Uterus (tissue), 4 donors: ENCODE data around the gene IGLON5. TPM values are rescaled to one million over a fixed set of nuclear protein-coding genes. Genes with fewer than 3 reads are reported as not detected.

Experiments
- DNase-seq, 2 donors: peaks; one replicate each; pipeline ENCODE4 v3.0.0-alpha.2; 2019 to 2020
- H3K27ac ChIP-seq, 2 donors: fragments of 200-600 bp; sonication (generic); 1 replicate in 1 of 2; 2 replicates in 1 of 2; pipeline ENCODE4 v1.5.1; 2016 to 2018
- H3K27me3 ChIP-seq, 2 donors: fragments of 200-600 bp; sonication (generic); one replicate each; pipeline ENCODE4 v1.5.1; 2018 to 2019; ENCODE audit warnings: control low read depth in 1 of 2
- H3K36me3 ChIP-seq, 2 donors: fragments of 200-600 bp; sonication (generic); one replicate each; pipeline ENCODE4 v1.5.1; 2019; ENCODE audit warnings: control low read depth in 1 of 2
- H3K4me1 ChIP-seq, 2 donors: fragments of 200-600 bp; sonication (generic); one replicate each; pipeline ENCODE4 v1.5.1; 2018 to 2019; ENCODE audit warnings: control low read depth in 1 of 2
- H3K4me3 ChIP-seq, 2 donors: fragments of 200-600 bp; sonication (generic); 1 replicate in 1 of 2; 2 replicates in 1 of 2; pipeline ENCODE4 v1.5.1; 2018 to 2019; ENCODE audit warnings: mild to moderate bottlenecking in 1 of 2
- H3K9me3 ChIP-seq, 2 donors: fragments of 200-600 bp; sonication (generic); one replicate each; pipeline ENCODE4 v1.5.1; 2019; ENCODE audit warnings: control low read depth in 1 of 2
- CTCF ChIP-seq, 4 experiments: fragments of 200-600 bp in 2 of 4; fragments of 450-650 bp in 2 of 4; sonication (generic) in 2 of 4; IDR thresholded peaks; one replicate each; pipeline ENCODE4 v1.5.1; 2016 to 2019; ENCODE audit warnings: antibody characterized with exemption in 4 of 4, mild to moderate bottlenecking in 2 of 4, moderate library complexity in 1 of 4
- POLR2A ChIP-seq, 2 donors: fragments of 450-650 bp; IDR thresholded peaks; one replicate each; pipeline ENCODE4 v1.6.1; 2016; ENCODE audit warnings: antibody characterized with exemption in 2 of 2, mild to moderate bottlenecking in 1 of 2, moderate library complexity in 1 of 2
- intact Hi-C: fragments of 100-400 bp; cut with DNase I; formaldehyde crosslinking; loops from one replicate; pipeline ENCODE4 v1.15.1; 2023; ENCODE audit warnings: low total_unique reads
- total RNA-seq, 4 donors: library from RNA; depleted of rRNA in 3 of 4; stranded (reverse); fragments of >200 nt in 3 of 4; gene quantifications; one replicate each; pipeline versions ENCODE4 v1.1.0 to v1.2.4, GENCODE V29; 2014 to 2023
- donor health status: DM: yes; HTN: yes; CAD: no.

IGLON5 gene
- total RNA-seq, 4 donors from 2014 or later: 0.28 TPM; not detected in 3

GRCh38 chr19:51292971-51293370, 18.5 kb upstream of the IGLON5 start:
- TF ChIP-seq CTCF (IDR thresholded peaks at IDR 0.05): no peak
- TF ChIP-seq POLR2A (IDR thresholded peaks at IDR 0.05): no peak
- Histone ChIP-seq H3K27me3 (no peaks in the 10 kb centered on the region), H3K27ac (no peak overlapping the region), H3K4me1 (no peaks in the 10 kb centered on the region), H3K9me3 (no peaks in the 10 kb centered on the region), H3K4me3 (no peak overlapping the region), H3K36me3 (no peaks in the 10 kb centered on the region)
- intact Hi-C loops: no loop called here
- no peak for DNase-seq

GRCh38 chr19:51293571-51294210, 17.8 kb upstream of the IGLON5 start:
- H3K27me3 ChIP-seq: no peaks in the 10 kb centered on the region
- no peaks in the 10 kb centered on the region for H3K4me1 ChIP-seq
- no peak overlapping the region for H3K27ac ChIP-seq
- no peak for TF ChIP-seq CTCF (IDR thresholded peaks at IDR 0.05)
- TF ChIP-seq POLR2A (IDR thresholded peaks at IDR 0.05): no peak
- no peaks in the 10 kb centered on the region for H3K9me3 ChIP-seq
- no peak overlapping the region for H3K4me3 ChIP-seq
- no peaks in the 10 kb centered on the region for H3K36me3 ChIP-seq
- intact Hi-C loops: no loop called here
- no peak for DNase-seq

- intact Hi-C loops: no loop called here
- H3K4me1 ChIP-seq: no peaks in the 10 kb centered on the region
- no peaks in the 10 kb centered on the region for H3K27me3 ChIP-seq
- H3K27ac ChIP-seq: no peak overlapping the region
- H3K4me3 ChIP-seq: no peak overlapping the region
- H3K36me3 ChIP-seq: no peaks in the 10 kb centered on the region
- DNase-seq: no peak
- no peak for TF ChIP-seq POLR2A (IDR thresholded peaks at IDR 0.05)
- no peak for TF ChIP-seq CTCF (IDR thresholded peaks at IDR 0.05)
- H3K9me3 ChIP-seq: no peaks in the 10 kb centered on the region
These were observed 17.1 kb upstream of the IGLON5 start for GRCh38 chr19:51294211-51294976.

- no peak for DNase-seq
These were observed 16.5 kb upstream of the IGLON5 start for GRCh38 chr19:51294977-51295375.

More at GRCh38 chr19:51294977-51295375, 16.5 kb upstream of the IGLON5 start:
- H3K4me1 ChIP-seq: no peaks in the 10 kb centered on the region
- intact Hi-C loops: no loop called here
- H3K9me3 ChIP-seq: no peaks in the 10 kb centered on the region
- TF ChIP-seq POLR2A (IDR thresholded peaks at IDR 0.05) (no peak), CTCF (IDR thresholded peaks at IDR 0.05) (no peak)
- H3K36me3 ChIP-seq: no peaks in the 10 kb centered on the region
- no peak overlapping the region for H3K27ac ChIP-seq
- H3K27me3 ChIP-seq: no peaks in the 10 kb centered on the region
- H3K4me3 ChIP-seq: no peak overlapping the region
